IPS DF 4.7 (cell line): ENCODE measurements around the gene LSM4.
"Not testable (repeated sequence)": the region's sequence is repeated elsewhere in the genome, so short reads cannot be mapped to it uniquely, and the experiment has no call there.

Experiments used
- DNase-seq: peaks from one replicate; pipeline ENCODE4 v3.0.0-alpha.2; 2013; ENCODE audit warnings: low spot score; ENCODE audit errors: extremely low read depth

Gene LSM4

DNA sequence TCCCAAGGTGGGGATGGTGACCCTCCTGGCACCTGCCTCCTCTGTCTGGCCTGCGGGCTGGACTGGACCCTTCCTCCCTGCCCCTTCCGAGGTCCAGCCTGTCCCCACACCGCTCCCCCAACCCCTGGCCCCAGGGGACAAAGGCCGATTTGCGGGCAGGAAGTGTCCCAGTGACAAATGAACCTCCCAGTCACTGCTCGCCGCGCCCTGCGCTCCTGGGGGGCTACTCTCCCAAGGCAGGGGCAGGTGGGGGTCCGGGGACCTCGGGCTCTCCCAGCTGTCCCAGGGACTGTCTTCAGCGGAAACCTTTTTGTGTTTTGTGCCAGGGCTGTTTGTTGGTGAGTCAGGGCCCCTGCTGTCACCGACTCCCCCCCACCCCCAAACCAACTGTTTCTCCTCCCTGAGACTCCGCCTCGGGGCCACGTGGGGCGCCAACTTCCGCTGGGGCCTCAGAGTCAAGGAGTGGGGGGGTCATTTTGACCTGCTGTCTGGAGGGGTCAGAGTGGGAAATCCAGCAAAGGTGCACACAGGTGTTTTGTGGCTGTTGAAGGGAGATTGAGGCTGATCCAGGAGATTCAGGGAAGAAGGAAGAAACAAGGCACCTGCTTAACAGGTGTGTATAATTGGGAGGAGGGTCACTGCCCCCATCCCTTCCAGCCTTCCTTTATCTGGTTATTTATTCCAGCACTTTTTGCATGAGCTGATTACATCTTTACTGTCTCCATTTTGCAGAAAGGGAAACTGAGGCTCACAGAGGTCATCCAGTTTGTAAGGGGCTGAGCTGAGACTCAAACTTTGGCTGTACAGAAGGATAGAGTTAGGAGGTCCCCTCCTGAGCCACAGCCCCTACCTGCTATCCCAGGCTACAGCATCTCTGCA lies 18.4 kb upstream of the LSM4 start:
- no peak for DNase-seq

DNA sequence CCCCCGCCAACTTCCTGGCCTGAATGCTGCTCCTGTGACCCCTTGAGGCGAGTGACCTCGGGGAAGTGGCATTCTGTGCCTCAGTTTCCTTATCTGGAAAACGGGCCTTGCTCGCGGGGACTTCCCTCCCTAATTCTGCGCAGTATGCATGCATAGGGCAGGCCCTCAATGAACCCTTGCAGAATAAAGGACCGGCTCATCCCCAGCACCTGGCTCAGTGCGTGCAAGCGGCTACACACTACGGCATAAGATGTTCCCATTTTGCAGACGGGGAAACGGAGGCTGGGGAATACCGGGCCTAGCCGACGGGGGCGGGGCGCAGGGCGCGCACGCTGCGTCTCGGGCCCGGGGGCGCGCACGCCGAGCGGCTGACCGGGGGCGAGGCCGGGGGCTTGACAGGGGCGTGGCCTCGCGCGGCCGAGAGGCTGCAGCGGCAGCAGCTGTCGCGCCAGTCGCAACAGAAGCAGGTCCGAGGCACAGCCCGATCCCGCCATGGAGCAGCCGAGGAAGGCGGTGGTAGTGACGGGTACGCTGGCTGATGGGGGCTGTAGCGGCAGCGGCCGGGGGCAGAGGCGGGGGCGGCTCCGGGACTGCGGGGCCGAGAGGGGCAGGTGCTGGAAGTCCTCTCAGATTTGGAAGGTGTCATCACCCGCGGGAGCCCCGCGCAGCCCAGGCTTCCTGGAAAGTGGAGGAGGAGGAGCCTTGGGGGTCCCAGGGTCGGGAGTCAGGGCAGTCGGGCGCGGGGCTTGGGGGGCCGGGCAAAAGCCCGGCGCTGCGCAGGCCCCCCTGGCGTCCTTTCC lies 17.5 kb upstream of the LSM4 start, which contains the start of gene PGPEP1:
Gene PGPEP1, plus strand, starts transcription at position 409 of the 800 bp plus-strand sequence. Its CDS starts 84 bp downstream, at position 493.
- no peak for DNase-seq

- no peak for DNase-seq
These were observed 16.8 kb upstream of the LSM4 start for GRCh38 chr19:18339723-18340122.

- DNase-seq, result no peak
These were observed 15.7 kb upstream of the LSM4 start for GRCh38 chr19:18338541-18338940.

DNA sequence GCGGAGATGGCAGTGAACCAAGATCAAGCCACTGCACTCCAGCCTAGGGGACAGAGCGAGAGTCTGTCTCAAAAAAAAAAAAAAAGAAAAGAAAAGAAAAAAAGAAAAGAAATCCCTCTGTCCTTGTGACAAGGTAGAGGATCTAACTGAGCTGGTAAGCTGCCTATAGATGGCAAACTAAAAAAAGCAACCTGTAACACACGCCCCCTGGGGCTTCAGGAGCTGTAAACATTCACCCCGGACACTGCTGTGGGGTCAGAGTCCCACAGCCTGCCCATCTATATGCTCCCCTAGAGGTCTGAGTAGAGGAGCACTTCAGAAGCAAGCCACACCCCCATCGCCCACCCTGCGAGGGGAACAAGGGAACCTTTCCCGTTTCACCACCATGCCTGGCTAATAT lies 13.2 kb upstream of the LSM4 start:
- no peak for DNase-seq

DNA sequence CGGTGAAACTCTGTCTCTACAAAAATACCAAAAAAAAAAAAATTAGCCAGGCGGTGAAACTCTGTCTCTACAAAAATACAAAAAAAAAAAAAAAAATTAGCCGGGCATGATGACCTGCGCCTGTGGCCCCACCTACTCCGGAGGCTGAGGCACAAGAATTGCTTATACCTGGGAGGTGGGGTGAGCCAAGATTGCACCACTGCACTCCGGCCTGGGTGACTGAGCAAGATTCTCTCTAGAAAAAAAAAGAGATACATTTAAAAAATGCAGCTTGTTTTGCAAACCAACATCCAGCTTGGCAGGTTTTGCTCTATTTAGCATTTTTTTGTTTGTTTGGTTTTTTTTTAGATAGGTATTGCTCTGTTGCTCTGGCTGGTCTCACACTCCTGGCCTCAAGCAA lies 10.8 kb upstream of the LSM4 start:
- DNase-seq, result no peak

DNA sequence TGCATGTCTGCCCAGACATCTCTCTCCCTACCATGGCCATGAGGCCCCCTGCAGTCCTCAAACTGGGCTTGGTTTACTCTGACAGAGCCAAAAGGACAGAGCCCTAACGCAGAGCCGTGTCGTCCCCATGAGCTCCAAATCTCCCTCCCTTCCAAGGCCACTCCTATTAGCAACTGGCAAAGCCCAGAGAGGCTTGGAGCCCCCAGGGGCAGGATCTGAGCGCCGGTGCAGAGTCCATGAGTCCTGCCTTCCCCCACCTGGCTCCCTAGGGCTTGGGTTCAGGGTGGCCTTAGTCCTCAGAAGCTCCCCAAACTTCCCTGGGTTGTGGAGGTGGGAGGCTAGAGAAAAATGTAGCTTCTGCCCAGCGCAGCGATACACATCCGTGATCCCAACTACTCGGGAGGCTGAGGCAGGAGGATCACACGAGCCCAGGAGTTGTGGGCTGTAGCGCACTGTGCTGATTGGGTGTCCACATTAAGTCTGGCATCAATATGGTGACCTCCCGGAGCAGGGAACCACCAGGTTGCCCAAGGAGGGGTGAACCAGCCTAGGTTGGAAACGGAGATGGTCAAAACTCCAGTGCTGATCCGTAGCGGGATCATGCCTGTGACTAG lies 10.1 kb upstream of the LSM4 start:
- no peak for DNase-seq

- DNase-seq, result no peak
These were observed 8.0 kb upstream of the LSM4 start for GRCh38 chr19:18330868-18331267.

- DNase-seq, result no peak
These were observed 6.1 kb upstream of the LSM4 start for GRCh38 chr19:18329035-18329376.

DNA sequence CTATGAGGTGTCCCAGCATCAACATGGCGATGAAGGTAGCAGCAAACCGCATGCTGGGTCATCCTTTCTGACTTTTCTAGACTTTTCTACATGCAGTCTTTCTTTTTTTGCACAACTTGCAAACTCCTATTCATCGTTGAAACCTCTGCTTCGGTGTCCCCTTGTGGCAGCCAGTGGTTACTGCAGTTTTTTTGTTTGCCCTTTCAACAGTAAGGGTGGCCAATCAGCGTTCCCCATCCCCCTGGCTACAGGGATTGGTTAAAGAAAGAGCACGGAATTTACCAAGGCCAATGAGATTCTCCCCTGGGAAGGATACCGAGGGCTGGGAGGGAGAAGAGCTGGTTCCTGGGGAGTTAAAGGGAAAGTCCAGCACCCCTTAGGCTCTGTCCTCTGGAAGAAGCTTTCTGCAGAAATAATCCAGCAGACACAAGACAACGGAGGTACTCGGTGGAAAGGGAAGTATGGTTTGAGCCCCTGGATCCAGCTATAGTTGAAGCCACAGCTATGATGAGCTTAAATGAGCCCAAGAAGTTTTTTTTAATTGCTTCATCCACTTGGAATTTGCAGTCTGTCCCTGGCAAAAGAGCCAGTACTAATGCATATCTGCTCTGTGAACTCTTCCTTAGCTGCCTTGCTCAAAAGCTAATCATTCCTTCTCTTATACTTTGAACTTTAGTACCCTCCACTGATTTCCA lies 5.6 kb upstream of the LSM4 start:
- DNase-seq, result peak; percentile 95

DNA sequence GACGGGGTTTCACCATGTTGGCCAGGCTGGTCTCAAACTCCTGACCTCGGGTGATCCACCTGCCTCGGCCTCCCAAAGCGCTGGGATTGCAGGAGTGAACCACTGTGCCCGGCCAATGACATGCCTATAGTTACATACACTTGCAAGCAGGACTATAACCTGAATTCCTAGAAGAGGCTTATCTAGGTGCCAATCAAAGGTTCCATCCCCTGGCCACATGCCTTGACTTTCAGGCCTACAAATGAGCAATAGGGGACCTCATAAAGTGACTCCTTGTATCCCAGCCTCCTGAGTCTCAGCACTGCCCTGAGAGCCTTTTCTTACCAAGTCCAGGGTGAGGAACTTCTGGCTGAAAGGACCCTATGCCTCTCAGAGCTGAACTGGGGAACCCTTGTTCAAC lies 3.9 kb upstream of the LSM4 start:
- no peak for DNase-seq

DNA sequence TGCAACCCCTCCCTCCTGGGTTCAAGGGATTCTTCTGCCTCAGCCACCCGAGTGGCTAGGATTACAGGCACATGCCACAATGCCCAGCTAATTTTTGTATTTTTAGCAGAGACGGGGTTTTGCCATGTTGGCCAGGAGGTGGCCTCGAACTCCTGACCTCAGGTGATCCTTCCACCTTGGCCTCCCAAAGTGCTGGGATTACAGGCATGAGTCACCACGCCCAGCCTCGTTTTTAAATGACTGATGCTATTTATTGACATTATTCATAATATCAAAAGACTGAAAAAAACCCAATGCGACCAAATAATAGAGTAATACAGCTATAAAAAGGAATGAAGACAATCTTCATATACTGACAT lies 1.5 kb upstream of the LSM4 start:
- DNase-seq, result not testable (repeated sequence)

- DNase-seq, result no peak
These were observed 538 bp downstream of the LSM4 start for GRCh38 chr19:18322318-18322758.

GRCh38 chr19:18321734-18322102 lies 1.2 kb downstream of the LSM4 start:
- no peak for DNase-seq

DNA sequence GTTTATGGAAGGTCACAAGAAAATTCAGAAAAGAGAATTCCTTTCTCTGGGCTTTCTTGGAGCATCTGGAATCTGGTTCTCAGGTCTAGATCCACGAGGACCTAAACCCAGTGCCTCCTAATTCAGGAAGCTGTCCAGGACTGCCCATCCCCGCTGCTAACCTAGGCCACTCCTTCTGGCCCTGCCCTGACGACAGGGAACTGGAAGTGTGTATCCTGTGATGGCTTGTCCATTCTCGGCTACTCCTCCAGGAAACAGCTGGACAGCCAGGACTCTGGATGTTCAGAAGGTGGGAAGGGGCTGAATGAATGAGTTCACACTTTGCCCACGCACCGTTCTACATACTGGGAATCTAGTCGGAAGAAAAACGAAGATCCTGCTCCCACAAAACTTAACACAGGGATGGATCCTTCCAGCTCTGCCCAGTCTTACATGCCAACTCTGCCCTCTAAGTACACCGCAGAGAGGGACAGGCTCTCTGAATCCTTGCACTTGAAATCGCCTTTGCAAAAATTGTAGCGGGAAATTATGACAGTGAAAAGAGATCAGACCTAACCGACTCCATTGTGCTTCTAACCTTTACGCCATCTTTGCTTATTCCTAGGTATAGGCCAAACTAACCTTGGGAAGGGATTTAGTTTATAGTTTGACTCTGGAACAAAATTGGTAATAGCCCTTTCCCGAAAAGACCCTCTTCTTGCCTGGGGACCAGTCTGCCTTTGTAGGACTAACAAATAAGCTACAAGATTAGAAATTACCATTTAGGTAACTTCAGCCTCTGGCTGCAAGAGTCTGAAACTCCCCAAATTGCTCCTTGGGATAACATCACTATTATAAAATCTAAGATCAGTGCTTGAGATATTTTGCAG lies 1.8 kb downstream of the LSM4 start:
- DNase-seq, result no peak

- no peak for DNase-seq
These were observed 3.2 kb downstream of the LSM4 start for GRCh38 chr19:18319591-18320135.

GRCh38 chr19:18317961-18318800 lies 4.7 kb downstream of the LSM4 start:
- DNase-seq, result no peak

DNA sequence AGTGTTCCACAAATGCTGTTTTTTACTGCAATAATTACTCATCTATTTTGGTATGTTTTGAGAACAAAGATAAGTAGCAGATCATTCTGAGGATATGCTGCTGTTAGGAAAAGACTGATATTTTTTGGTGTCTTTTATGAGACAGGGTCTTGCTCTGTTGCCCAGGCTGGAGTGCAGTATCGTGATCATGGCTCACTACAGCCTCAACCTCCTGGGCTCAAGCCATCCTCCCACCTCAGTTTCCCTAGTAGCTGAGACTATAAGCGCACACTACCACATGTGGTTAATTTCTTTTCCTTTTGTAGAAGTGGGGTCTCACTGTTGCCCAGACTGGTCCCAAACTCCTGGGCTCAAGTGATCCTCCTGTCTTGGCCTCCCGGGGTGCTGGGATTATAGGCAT lies 9.5 kb downstream of the LSM4 start:
- no peak for DNase-seq

- DNase-seq, result no peak
These were observed 10.8 kb downstream of the LSM4 start for GRCh38 chr19:18312092-18312534.
